H1 (cell line): Measurements from ENCODE around the gene GNA12. TPM values are rescaled to one million over a fixed set of nuclear protein-coding genes. Genes with fewer than 3 reads are reported as not detected.

Source experiments
- CTCF ChIA-PET: fragments of 300-600 bp; sonication (Branson Sonifier 250); formaldehyde crosslinking; loops from one replicate; lab custom pipeline; 2021; ENCODE audit not compliant: partially characterized antibody; lab: Charles Lee
- POLR2A ChIA-PET: fragments of 300-600 bp; sonication (Branson Sonifier 250); formaldehyde crosslinking; loops from one replicate; lab custom pipeline; 2021; ENCODE audit warnings: inconsistent platforms; ENCODE audit not compliant: partially characterized antibody; lab: Charles Lee
- DNase-seq, 2 experiments: peaks; one replicate each; pipeline versions ENCODE4 v3.0.0 to v3.0.0-alpha.2; 2010 to 2022; ENCODE audit warnings: low spot score in 2 of 2, low read depth in 1 of 2, mixed read lengths in 1 of 2
- FAIRE-seq: peaks from 2 replicates; lab custom pipeline; 2011; peaks lifted over from hg19 to GRCh38; lab: Jason Lieb, UNC
- H2AFZ ChIP-seq: 2 replicates; pipeline ENCODE4 v1.8.1; 2012; ENCODE audit warnings: low read length, inconsistent platforms
- H2AK5ac ChIP-seq: 2 replicates; pipeline ENCODE4 v1.6.1; 2013; ENCODE audit warnings: low read depth, low read length
- H2BK120ac ChIP-seq: replicated peaks from 2 replicates; pipeline ENCODE3; 2013; ENCODE audit warnings: low read depth, low read length, inconsistent platforms
- H2BK12ac ChIP-seq: 2 replicates; pipeline ENCODE4 v1.6.1; 2013; ENCODE audit warnings: low read depth, low read length
- H2BK15ac ChIP-seq: 2 replicates; pipeline ENCODE4 v1.6.1; 2013; ENCODE audit warnings: low read length
- H2BK20ac ChIP-seq: 2 replicates; pipeline ENCODE4 v1.6.1; 2013; ENCODE audit warnings: low read length
- H2BK5ac ChIP-seq: 2 replicates; pipeline ENCODE4 v1.6.1; 2013; ENCODE audit warnings: low read depth, low read length
- H3K14ac ChIP-seq: 2 replicates; pipeline ENCODE4 v1.6.1; 2013; ENCODE audit warnings: inconsistent platforms; ENCODE audit not compliant: insufficient read length
- H3K18ac ChIP-seq: 2 replicates; pipeline ENCODE4 v1.6.1; 2013; ENCODE audit warnings: low read length; ENCODE audit errors: extremely low read depth
- H3K23ac ChIP-seq: 2 replicates; pipeline ENCODE4 v1.6.1; 2013; ENCODE audit warnings: inconsistent platforms; ENCODE audit not compliant: insufficient read length
- H3K23me2 ChIP-seq: 2 replicates; pipeline ENCODE4 v1.6.1; 2013; ENCODE audit warnings: low read depth, low read length
- H3K27ac ChIP-seq: 2 replicates; pipeline ENCODE4 v1.6.1; 2011; ENCODE audit warnings: low read depth, low read length, inconsistent platforms
- H3K27me3 ChIP-seq, 4 experiments: replicated peaks in 1 of 4; 1 replicate in 1 of 4; 2 replicates in 3 of 4; pipeline versions ENCODE4 v1.6.1 to v1.8.1; 2011 to 2013; ENCODE audit warnings: low read length in 3 of 4, mild to moderate bottlenecking in 3 of 4, inconsistent platforms in 2 of 4, mixed read lengths in 2 of 4, moderate library complexity in 1 of 4; ENCODE audit not compliant: control insufficient read depth in 3 of 4, insufficient read depth in 3 of 4; ENCODE audit errors: extremely low read depth in 1 of 4
- H3K36me3 ChIP-seq, 4 experiments: 2 replicates each; pipeline versions ENCODE4 v1.6.1 to v1.8.1; 2011 to 2013; ENCODE audit warnings: mild to moderate bottlenecking in 4 of 4, low read length in 3 of 4, moderate library complexity in 2 of 4, control low read depth in 1 of 4, inconsistent platforms in 1 of 4; ENCODE audit not compliant: insufficient read depth in 4 of 4, control insufficient read depth in 2 of 4
- H3K4ac ChIP-seq: replicated peaks from 2 replicates; pipeline ENCODE3; 2013; ENCODE audit warnings: low read length, low read depth, mixed read lengths, inconsistent platforms; ENCODE audit not compliant: insufficient read length
- H3K4me1 ChIP-seq, 4 experiments: replicated peaks in 1 of 4; 1 replicate in 1 of 4; 2 replicates in 3 of 4; pipeline versions ENCODE4 v1.6.1 to v1.8.1; 2011 to 2013; ENCODE audit warnings: low read length in 3 of 4, inconsistent platforms in 2 of 4, mixed read lengths in 1 of 4; ENCODE audit not compliant: insufficient read depth in 4 of 4, control insufficient read depth in 3 of 4
- H3K4me2 ChIP-seq, 2 experiments: 2 replicates each; pipeline versions ENCODE4 v1.6.1 to v1.8.1; 2011 to 2013; ENCODE audit warnings: low read depth in 2 of 2, low read length in 2 of 2, control low read depth in 1 of 2, inconsistent platforms in 1 of 2, mild to moderate bottlenecking in 1 of 2; ENCODE audit not compliant: insufficient read depth in 1 of 2
- H3K4me3 ChIP-seq, 4 experiments: fragments of 200-600, 300-600 bp in 1 of 4; sonication (generic), shearing (Covaris generic), sonication (Bioruptor Twin) in 1 of 4; 2 replicates each; pipeline versions ENCODE4 v1.5.1 to v1.8.1; 2011 to 2016; ENCODE audit warnings: low read length in 4 of 4, low read depth in 3 of 4, control low read depth in 2 of 4, inconsistent platforms in 2 of 4, mild to moderate bottlenecking in 2 of 4, mixed read lengths in 1 of 4, moderate library complexity in 1 of 4; ENCODE audit not compliant: insufficient read depth in 2 of 4; ENCODE audit errors: extremely low read depth in 1 of 4
- H3K56ac ChIP-seq: replicated peaks from 2 replicates; pipeline ENCODE3; 2013; ENCODE audit warnings: low read depth, mild to moderate bottlenecking, mixed read lengths, low read length, inconsistent platforms; ENCODE audit not compliant: insufficient read length
- H3K79me1 ChIP-seq: 2 replicates; pipeline ENCODE4 v1.6.1; 2013; ENCODE audit warnings: low read depth, low read length, control low read depth
- H3K79me2 ChIP-seq, 2 experiments: 2 replicates each; pipeline versions ENCODE4 v1.6.1 to v1.8.1; 2012 to 2013; ENCODE audit warnings: low read length in 2 of 2, mild to moderate bottlenecking in 2 of 2, inconsistent platforms in 1 of 2; ENCODE audit not compliant: insufficient read depth in 2 of 2, control insufficient read depth in 1 of 2
- H3K9ac ChIP-seq, 4 experiments: replicated peaks in 1 of 4; 1 replicate in 1 of 4; 2 replicates in 3 of 4; pipeline versions ENCODE4 v1.6.1 to v1.8.1; 2011 to 2013; ENCODE audit warnings: low read depth in 3 of 4, low read length in 3 of 4, control low read depth in 2 of 4, mild to moderate bottlenecking in 2 of 4, moderate library complexity in 2 of 4, inconsistent platforms in 1 of 4; ENCODE audit errors: extremely low read depth in 1 of 4
- H3K9me3 ChIP-seq, 2 experiments: 2 replicates each; pipeline versions ENCODE4 v1.6.1 to v1.8.1; 2012 to 2013; ENCODE audit warnings: mild to moderate bottlenecking in 2 of 2, moderate library complexity in 2 of 2, control low read depth in 1 of 2, inconsistent platforms in 1 of 2, low read depth in 1 of 2, low read length in 1 of 2, mixed read lengths in 1 of 2; ENCODE audit not compliant: insufficient read depth in 2 of 2
- H4K20me1 ChIP-seq, 2 experiments: replicated peaks in 1 of 2; 2 replicates each; pipeline versions ENCODE3 to v1.8.1; 2011 to 2013; ENCODE audit warnings: inconsistent platforms in 2 of 2, low read length in 2 of 2, mild to moderate bottlenecking in 1 of 2; ENCODE audit not compliant: insufficient read depth in 2 of 2, control insufficient read depth in 1 of 2
- H4K5ac ChIP-seq: 2 replicates; pipeline ENCODE4 v1.6.1; 2013; ENCODE audit warnings: low read length, low read depth, mixed read lengths, inconsistent platforms; ENCODE audit not compliant: insufficient read length
- H4K8ac ChIP-seq: 2 replicates; pipeline ENCODE4 v1.8.0; 2013; ENCODE audit warnings: mild to moderate bottlenecking, moderate library complexity, low read length, inconsistent platforms; ENCODE audit not compliant: insufficient read depth; ENCODE audit errors: extremely low read depth
- H4K91ac ChIP-seq: replicated peaks from 2 replicates; pipeline ENCODE3; 2013; ENCODE audit warnings: low read length, mixed read lengths, inconsistent platforms; ENCODE audit not compliant: insufficient read length
- ATF3 ChIP-seq: IDR thresholded peaks from 2 replicates; pipeline ENCODE4 v1.6.1; 2011; ENCODE audit warnings: low read depth, mild to moderate bottlenecking, low read length; ENCODE audit not compliant: insufficient read depth
- BACH1 ChIP-seq: IDR thresholded peaks from 2 replicates; pipeline ENCODE4 v1.6.1; 2012; ENCODE audit warnings: low read length, improper control_type of control experiment
- CBX5 ChIP-seq: fragments of 300-800, 300-1000 bp; sonication (generic); IDR thresholded peaks from 2 replicates; pipeline ENCODE4 v1.7.1; 2016; ENCODE audit warnings: antibody characterized with exemption, low read length, low read depth
- HDAC2 ChIP-seq, 2 experiments: fragments of 300-600 bp in 1 of 2; sonication (generic) in 1 of 2; IDR thresholded peaks; 2 replicates each; pipeline ENCODE4 v1.6.1; 2011 to 2012; ENCODE audit warnings: low read depth in 2 of 2, low read length in 2 of 2, mild to moderate bottlenecking in 2 of 2, moderate library complexity in 2 of 2, borderline replicate concordance in 1 of 2, inconsistent platforms in 1 of 2
- KDM1A ChIP-seq: fragments of 200-600, 300-600 bp; sonication (generic); IDR thresholded peaks from 2 replicates; pipeline ENCODE4 v1.7.1; 2016; ENCODE audit warnings: mild to moderate bottlenecking, low read length, borderline replicate concordance
- RXRA ChIP-seq: IDR thresholded peaks from 2 replicates; pipeline ENCODE4 v1.6.1; 2011; ENCODE audit warnings: low read depth, mild to moderate bottlenecking, low read length, moderate library complexity; ENCODE audit not compliant: insufficient read depth
- SIN3A ChIP-seq, 2 experiments: IDR thresholded peaks in 1 of 2; conservative IDR thresholded peaks in 1 of 2; 2 replicates each; pipeline ENCODE4 v1.6.1; 2011 to 2012; ENCODE audit warnings: low read length in 2 of 2, improper control_type of control experiment in 1 of 2, low read depth in 1 of 2, mild to moderate bottlenecking in 1 of 2
- SIRT6 ChIP-seq: IDR thresholded peaks from one replicate; pipeline ENCODE4 v1.7.1; 2012; ENCODE audit warnings: low read length, inconsistent platforms
- SIX5 ChIP-seq: IDR thresholded peaks from 2 replicates; pipeline ENCODE4 v1.6.1; 2011; ENCODE audit warnings: mild to moderate bottlenecking, low read depth, low read length
- SP1 ChIP-seq: IDR thresholded peaks from 2 replicates; pipeline ENCODE4 v1.6.1; 2011; ENCODE audit warnings: low read depth, low read length
- TAF1 ChIP-seq: IDR thresholded peaks from 2 replicates; pipeline ENCODE4 v1.6.1; 2011; ENCODE audit warnings: mild to moderate bottlenecking, low read depth, low read length
- TCF12 ChIP-seq: IDR thresholded peaks from 2 replicates; pipeline ENCODE4 v1.6.1; 2011; ENCODE audit warnings: low read depth, mild to moderate bottlenecking, low read length
- YY1 ChIP-seq: IDR thresholded peaks from 2 replicates; pipeline ENCODE4 v1.6.1; 2011; ENCODE audit warnings: low read depth, mild to moderate bottlenecking, low read length
- ZNF274 ChIP-seq: IDR thresholded peaks from 2 replicates; pipeline ENCODE4 v1.7.0; 2012; ENCODE audit warnings: low read length, borderline replicate concordance; ENCODE audit errors: extremely low read depth
- WGBS, 2 experiments: shearing (Covaris generic) in 1 of 2; methylation state at CpG; one replicate each; pipeline versions ENCODE4 v1.1.6 to v1.1.7; 2013 to 2015; ENCODE audit warnings: low lambda C conversion rate in 2 of 2, mixed read lengths in 2 of 2, inconsistent platforms in 1 of 2, low coverage in 1 of 2, missing lambda C conversion rate in 1 of 2; ENCODE audit not compliant: insufficient replicate concordance in 2 of 2, insufficient coverage in 1 of 2, insufficient read length in 1 of 2; ENCODE audit errors: extremely low coverage in 1 of 2, missing lambda C conversion rate in 1 of 2; 5-methylcytosine and 5-hydroxymethylcytosine counted together
- polyA plus RNA-seq, 7 experiments: library from polyadenylated mRNA; depleted of rRNA in 3 of 7; stranded (reverse) in 5 of 7; unstranded in 2 of 7; fragments of >200 nt in 5 of 7; fragments of 200-250 nt in 2 of 7; gene quantifications; 1 replicate in 5 of 7; 2 replicates in 1 of 7; 4 replicates in 1 of 7; pipeline versions ENCODE4 v1.2.1 to v1.2.3, GENCODE V29; 2011 to 2013; ENCODE audit warnings: missing spikeins in 2 of 7, mixed read lengths in 2 of 7
- total RNA-seq: library from RNA; stranded (reverse); fragmentation: NEBNext Ultra II Directional; extraction: Animal tissue kit (Norgen Biotek cat#: 25700); gene quantifications from 2 replicates; pipeline ENCODE4 v1.2.1, GENCODE V29; 2021

GNA12 gene
- total and polyA plus RNA-seq, 2 of the 8 experiments (the other 6 are each of a cell fraction or from before 2014, with no cell fraction given) = 96.5 to 109 TPM

- Histone ChIP-seq H4K91ac (no peak overlapping the region), H4K20me1 (peaks cover 0 to 4% of the 10 kb centered on the region in 2 experiments), H3K79me1 (no peaks in the 10 kb centered on the region), H2BK120ac (no peak overlapping the region), H3K14ac (no peak overlapping the region), H3K18ac (no peak overlapping the region), H3K9ac (no peak overlapping the region), H4K8ac (no peak overlapping the region), H3K27ac (no peak overlapping the region), H4K5ac (no peak overlapping the region), H3K23ac (no peak overlapping the region), H3K4ac (no peak overlapping the region), H3K4me1 (peaks cover 0 to 23% (median 12%) of the 10 kb centered on the region in 4 experiments; a peak in 6 of 7 replicates), H3K4me2 (no peak overlapping the region), H2BK20ac (no peak overlapping the region; the same call in 1 of the 2 replicates), H2BK12ac (no peak overlapping the region; the same call in 1 of the 2 replicates), H2BK5ac (peak overlapping the region; percentile 81; the same call in 1 of the 2 replicates), H3K79me2 (no peaks in the 10 kb centered on the region), H3K4me3 (no peak overlapping the region), H3K36me3 (no peaks in the 10 kb centered on the region), H2BK15ac (peak overlapping the region; percentile 88), H2AK5ac (no peak overlapping the region), H2AFZ (no peak overlapping the region), H3K27me3 (no peaks in the 10 kb centered on the region), H3K9me3 (no peaks in the 10 kb centered on the region), H3K23me2 (no peaks in the 10 kb centered on the region), H3K56ac (no peak overlapping the region)
- ChIA-PET POLR2A (interaction anchor here (1.9 kb wide), 1 partner anchor 9 kb away, joined by 7 read pairs; no protein-coding TSS in a partner anchor), CTCF (interaction anchor here (0.5 to 5.0 kb wide), 9 partner anchors 10 to 1013 kb away, joined by 3 to 34 read pairs (median 3); no protein-coding TSS in a partner anchor)
- no peak for DNase-seq
- WGBS, 2 experiments = 90% methylated on average over 17 of the region's 17 CpGs; no CpG with 5 or more reads in 1 of the 2 experiments
- FAIRE-seq = no peak
- TF ChIP-seq ATF3 (no peak), CBX5 (no peak), BACH1 (no peak), SIX5 (no peak), RXRA (no peak), SP1 (no peak), ZNF274 (no peak), KDM1A (no peak), SIRT6 (no peak), TCF12 (no peak), TAF1 (no peak), HDAC2 (IDR thresholded peaks at IDR 0.05; ENCODE audit: borderline replicate concordance in 1 of 2, low read depth in 2 of 2, low read length in 2 of 2) (no peak), SIN3A (conservative IDR thresholded peaks at IDR 0.05 in 1 of 2, IDR thresholded peaks at IDR 0.05 in 1 of 2; ENCODE audit: low read depth in 1 of 2, low read length in 2 of 2) (no peak), YY1 (no peak)
Observed at GRCh38 chr7:2883101-2883500, 39.0 kb upstream of the GNA12 start.
